ENCODE measurements around the gene LRRC10B.

Gene LRRC10B

DNA sequence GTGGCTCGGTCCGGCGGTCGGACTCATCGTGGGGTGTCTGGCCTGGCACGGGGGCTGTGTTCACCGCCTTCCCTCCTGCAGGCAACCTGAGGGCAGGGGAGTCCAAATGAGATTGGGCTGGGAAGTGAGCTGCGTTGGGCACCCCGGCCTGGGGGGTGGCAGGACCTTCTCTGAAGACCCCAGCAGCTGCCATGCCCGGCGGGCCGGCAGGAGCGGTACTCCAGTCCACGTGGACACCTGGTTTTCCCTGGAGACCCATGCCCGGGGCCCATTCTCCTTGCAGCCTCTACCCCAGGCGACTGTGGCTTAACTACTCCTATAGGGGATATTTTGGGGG, 24.5 kb downstream of the LRRC10B start:
- no peak for DNase-seq

DNA sequence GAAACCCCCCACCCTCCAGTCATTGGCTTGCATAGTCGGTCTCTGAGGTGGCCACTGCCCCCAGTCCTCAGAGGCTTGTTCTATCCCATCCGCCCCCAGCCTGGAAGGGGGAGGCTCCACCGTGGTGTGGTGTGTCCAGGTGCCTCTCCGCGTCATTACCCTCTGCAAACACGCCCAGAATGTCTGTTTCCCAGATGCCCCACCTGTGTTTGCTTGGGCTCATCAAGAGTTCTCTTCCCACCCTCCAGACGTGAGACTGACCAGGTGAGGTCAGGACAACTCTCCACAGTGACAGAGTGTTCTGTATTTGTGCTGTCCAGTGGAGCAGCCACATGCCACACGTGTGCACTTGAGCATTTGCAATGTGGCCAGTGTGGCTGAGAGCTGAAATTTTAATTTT, 24.9 kb downstream of the LRRC10B start:
- no peak for DNase-seq

DNA sequence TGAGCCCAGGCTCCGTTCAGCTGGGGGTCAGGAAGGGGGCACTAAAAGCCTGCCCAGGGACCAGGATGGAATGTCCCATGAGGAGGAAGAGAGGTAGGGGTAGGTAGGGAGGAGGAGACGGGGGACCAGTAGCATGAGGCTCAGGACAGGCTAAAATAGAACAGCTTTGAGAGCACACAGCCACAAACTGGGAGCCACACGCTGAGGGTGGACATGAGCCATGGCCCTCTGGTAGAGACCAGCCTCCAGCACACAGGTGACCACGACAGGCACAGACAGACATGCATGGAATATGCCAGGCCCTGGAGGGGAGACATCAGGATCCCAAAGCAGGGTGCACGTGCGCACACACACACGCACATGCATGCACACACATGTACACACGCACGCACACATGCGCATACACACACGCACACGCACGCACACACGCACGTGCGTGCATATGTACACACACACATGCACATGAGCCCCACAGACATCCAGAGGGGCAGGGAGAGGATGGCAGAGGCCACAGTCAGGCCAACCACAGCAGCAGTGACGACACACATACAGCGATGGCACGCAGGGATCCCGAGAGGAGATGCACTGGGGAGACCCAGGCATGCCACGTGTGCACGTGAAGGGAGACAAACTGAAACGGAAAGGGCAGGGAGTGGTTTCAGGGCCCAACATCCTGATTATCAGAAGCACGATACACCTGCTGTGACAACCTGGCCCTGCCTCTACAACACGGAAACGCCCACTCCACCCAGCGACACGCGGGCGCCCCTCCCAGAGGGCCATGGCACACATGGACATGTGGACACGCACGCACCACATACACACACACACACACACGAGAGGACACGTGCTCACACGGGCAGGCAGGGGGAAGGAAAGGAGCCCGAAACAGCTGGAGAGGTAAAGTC, 25.7 kb downstream of the LRRC10B start:
- DNase-seq, result no peak

DNA sequence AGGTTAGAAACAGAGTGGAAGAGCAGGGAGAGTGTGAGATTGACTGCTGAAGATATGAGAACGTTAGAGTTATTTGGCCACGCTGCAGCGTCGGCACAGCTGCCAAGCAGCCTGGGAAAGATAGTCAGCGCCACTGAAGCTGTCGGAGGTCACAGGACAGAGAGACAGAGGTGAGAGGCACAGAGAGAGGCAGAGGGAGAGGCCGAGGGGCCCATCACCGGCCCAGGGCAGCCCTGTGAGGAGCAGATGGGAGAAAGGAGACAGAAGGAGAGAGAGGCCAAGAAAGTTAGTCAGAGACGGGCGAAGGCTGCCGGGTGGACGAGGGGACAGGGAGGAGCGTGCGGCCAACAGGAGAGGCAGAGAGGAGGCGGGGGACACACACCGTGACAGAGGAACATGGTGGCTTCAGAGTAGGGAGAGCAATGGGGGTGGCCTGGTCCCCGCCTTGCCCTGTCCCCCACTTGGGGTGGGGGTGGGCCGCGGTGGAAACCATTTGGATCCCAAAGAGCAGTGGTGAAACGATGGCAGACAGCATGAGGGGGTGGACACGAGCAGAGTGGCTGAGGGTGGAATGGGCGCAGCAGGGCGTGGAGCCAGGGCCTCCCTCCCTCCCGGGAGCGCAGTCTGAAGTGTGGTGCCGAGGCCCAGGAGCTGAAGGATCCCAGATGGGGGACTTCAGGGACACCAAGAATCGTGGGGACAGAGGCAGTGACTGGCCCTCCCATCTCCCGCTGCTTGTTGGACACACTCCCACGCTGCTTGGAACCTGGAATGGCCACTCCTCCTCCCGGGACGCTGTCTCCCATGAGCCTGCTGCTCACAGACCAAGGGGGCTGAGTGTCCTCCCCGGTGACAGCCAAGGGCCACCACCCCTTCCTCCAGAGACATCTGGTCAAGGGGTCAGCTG, 26.6 kb downstream of the LRRC10B start:
- no peak for DNase-seq

DNA sequence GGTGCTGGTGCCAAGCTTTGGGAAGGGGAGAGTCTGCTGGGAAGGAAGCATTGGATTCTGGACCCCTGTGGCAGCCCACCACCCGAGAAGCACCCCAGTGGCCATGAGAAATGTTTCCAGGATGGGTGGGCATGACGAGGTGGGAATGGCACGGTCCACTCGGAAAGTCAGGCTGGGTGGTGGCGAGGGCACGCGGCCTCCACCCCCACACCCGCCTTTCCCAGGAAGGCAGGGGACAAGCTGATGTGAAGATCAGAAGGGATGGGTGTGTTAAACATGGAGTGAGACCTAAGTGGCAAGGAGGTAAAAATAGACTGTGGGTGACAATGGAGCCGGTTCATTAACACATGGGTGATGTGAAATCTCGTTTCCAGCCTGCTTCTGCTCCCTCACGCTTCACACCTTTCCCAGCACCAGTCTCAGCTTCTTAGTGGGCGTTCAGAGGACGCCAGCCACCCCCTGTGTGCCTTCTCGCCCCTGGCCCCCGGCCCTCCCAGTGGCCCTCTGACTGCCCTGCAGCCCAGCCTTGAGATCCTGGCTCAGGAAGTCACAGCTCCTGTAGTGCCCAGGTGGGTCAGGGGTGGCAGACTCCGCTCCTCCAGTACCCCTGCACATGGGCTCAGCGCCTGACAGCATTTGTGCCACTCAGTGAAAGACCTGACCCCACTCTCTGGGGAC, 27.6 kb downstream of the LRRC10B start:
- no peak for DNase-seq

DNA sequence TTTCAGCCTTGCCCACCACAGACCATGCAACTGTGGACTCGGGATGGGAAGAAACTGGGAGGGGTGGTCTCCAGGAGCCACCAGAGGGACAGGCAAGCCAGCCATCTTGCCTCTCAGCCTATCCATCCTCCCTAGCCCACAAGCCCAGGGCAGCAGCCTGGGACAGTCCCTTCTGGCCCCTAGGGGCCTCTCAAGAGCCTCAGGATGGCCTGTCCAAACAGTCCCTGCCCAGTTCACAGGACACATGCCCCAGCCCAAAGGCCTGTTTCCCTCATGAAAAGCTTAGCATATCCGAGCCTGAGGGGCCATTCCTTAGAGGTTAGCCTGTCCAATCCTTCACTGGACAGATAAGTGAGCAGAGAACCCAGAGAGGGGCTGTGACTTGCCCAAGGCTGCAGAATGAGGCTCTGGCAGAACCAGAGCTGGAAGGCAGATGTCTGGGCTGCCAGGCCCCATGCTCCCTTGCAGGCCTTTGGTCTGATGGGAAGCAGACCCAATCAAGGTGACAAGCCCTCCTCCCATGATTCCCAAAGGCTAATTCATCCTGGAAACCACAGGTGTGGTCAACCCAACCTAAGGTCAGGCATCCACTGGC, 28.2 kb downstream of the LRRC10B start:
- no peak for DNase-seq

DNA sequence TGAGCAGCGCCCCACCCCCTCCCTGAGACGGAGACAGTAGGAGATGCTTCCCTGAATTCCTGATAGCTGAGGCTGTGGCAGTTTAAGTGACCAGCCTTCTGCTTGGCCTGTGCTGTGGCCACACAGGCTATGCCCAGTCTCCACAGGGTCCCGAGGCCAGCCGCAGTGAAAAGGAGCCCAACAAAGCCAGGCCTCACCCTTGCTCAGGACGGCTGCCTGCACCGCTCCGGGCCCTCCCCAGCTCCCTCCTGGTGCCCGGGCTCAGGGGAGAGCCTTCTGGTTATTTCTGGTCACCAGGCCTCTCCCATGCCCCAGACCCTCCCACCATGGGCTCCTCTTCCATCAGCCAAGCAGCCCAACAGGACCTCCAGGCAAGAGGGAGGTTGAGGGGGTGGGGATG, 28.8 kb downstream of the LRRC10B start:
- no peak for DNase-seq

DNA sequence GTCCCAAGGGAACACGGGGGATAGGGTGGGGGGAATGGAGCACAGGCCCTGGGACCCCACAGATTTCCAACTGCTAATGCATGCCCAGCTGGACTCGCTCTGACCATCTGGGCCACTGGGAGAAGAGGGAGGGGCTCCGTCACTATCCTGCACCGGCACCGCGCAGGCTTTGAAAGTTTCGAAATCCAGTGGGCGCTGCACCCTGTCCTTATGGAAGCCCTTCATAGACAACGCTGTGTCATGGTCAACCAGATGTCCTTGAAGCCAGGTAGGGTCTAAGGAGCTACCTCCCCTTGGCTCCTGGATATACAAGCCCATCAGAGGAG, 30.1 kb downstream of the LRRC10B start:
- DNase-seq, result no peak

DNA sequence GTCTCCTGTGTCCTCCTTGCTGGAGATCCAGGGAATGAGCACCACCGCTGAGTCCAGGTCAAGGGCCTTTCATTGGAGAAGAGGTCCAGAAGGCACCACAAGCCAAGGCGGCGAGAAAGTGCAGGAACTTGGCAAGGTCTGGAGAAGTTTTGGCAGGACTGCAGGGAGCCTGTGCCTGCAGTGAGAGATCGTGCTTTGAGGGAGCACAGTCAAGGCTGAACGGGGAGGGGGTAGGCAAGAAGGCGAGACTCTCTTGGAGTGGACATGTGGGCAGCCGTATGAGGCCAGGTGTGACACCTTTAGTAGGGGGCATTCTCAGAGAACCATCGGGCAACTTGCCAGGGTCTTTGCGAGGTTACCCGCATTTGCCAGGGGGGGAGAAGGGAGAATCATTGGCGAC, 30.5 kb downstream of the LRRC10B start:
- no peak for DNase-seq

DNA sequence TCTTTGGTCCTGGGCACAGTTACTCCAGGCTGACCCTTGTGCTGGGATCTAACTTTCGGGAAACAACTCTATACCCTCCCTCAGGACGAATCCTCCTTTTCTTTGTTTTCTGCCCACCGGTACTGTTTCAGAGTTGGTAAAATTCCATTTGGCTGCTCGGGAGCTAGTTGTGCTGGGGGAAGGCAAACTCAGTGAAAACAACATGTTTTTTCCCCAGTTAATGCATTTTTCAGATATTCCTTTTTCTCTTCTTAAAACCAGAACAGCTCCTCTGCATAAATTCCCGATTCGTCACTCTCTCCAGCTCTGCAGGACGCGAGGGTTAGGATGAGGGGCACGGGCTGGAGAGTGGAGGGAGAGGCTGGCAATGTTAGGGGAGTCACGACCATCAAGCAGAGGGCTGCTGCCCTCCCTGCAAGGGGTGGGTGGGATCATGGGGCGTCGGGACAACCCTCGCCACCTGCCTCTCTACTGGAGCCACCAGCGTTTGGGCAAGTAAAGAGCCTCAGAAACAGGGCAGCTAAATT, 31.3 kb downstream of the LRRC10B start:
- DNase-seq, result no peak

DNA sequence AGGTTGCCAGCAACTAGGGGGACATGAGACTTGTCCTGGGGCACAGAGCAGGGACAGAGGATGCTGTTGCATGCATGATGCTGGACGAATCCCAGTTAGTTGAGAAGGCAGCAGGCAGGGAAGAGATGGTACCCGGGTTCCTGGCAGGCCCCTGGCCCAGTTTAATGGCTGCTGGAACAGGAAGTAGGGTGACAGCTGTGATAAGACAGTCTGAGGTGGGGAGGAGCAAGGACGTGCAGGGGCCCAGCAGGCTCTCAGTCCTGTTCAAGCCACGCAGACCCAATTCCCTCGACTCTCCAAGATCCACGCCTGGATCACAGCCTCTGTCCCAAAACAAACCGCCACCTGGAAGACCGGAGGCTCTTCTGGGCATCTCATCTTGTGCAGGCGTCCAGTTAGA, 32.0 kb downstream of the LRRC10B start:
- no peak for DNase-seq

DNA sequence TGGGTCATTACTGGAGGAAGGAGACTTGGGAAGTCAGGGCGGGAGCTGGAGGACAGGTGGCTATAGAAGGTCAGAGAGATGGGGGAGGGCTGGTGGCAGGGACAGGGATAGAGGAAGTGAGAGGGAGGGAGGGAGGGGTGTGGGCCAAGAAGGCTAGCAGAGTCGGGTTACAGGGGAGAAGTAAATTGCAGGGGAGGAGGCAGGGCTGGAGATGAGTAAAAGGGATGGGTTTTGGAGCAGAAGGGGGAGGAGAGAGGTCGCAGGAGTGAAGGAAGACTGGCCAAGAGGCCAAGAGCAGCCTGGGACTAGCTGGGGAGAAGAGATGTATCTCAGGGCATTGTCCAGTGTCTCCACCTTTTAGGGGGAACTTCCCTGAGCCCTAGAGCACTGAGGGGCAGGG, 33.0 kb downstream of the LRRC10B start:
- DNase-seq, result peak in 1 of 2 donors; percentile 10

DNA sequence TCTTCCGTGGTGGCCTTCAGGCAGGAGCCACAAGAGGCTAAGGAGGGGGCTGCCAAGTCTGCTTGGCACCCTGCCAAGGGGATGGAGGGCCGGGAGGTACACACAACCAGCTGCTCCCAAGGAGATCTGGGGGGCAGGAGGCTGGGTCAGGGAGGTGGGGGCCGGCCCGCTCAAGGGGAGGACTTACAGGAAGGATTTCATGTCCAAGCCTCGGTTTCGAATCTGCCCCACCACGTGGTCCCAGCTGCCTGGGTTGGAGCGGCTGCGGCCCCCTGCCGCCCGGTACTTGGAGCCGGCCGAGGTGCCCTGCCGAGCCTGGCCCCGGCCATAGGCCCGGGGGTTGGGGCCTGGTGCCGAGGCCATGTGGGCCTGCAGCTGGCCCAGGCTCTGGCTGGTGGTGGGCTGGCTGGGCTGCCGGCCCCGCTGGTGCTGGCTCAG, 33.5 kb downstream of the LRRC10B start:
- no peak for DNase-seq

DNA sequence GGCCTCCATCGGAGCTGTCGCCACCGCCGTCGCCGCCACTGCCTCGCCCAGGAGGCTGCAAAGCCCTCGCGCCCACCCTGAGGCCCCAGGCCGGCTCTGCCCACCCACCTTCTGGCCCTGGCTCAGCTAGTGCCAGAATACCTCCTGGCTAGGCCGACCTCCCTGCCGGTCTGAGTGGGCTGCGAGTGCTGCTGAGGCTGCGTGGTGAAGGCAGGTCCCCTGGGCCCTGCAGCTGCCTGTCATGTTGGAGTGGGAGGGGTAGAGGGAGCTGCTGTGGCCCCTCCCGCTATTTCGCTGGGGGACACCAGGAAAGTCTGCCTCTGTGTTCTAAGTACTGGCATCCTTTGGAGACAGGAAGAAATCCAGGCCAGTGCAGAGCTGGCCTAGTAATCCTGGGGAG, 34.2 kb downstream of the LRRC10B start:
- no peak for DNase-seq

DNA sequence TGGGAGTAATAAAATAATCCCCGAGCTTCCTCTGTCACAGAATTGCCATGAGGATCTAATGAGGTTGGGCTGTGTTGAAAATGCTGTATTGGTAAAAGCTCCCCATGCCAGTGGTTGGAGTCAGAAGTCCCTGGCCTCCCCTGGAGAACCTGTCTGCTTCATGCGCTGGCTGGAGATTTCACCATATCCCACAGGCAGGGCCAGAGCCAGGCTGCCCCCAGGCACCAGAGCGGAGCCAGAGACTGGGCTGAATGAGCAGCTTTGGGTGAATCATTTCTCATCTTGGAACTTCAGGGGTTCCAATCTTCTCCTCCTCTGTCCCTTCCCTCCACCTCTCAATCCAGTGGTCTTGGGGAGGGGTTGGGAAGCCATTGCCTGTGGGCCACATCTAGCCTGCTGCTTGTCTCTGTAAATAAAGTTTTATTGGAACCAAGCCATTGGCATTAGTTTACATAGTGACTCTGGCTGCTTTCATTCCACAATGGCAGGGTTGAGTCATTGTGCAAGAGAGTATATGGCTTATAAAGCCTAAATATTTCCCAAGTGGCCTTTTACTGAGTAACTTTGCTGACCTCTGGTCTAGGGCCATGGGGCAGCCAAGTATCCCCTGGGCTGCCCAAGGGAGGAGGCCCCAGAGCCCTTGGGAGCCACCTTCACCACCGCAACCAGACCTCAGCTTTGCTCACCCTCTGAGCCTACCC, 35.2 kb downstream of the LRRC10B start:
- no peak for DNase-seq

DNA sequence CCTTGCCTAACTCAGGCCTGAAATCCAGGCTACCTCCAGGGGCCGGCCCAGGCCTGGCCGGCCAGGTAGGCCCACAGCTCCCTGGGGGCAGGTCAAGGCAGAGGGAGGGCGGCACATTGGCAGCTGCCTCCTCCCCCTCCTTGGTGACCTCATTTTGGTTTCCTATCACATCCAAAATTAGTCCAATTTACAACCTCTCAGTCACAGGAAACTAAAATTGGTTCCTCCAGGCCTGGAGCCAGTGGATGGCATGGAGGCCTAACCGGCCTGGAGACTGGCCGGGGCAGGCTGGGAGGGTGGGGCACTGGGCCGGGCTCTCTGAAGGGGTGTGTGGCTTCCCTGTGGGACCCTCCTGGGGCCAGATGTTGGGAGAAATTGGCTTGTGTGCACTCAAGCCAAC, 35.9 kb downstream of the LRRC10B start:
- DNase-seq, result no peak

DNA sequence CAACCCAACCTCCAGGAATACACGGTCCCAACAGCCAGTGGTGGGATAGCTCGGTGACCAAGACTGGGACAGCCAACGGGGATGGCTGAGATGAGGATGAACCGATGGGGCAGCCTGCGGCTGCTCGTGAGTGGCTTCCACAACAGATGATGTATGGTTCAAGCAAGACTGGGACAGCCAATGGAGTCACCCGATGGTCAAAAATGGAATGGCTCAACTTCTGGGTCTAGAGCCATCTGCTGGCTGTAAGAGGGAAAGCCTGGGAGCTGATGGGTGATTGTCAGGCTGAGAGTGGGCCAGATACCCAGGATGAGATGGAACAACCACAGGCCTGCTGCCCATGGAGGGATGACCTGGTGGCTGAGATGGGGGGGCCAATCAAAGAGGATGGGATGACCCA, 36.8 kb downstream of the LRRC10B start:
- DNase-seq, result peak; percentile 28

DNA sequence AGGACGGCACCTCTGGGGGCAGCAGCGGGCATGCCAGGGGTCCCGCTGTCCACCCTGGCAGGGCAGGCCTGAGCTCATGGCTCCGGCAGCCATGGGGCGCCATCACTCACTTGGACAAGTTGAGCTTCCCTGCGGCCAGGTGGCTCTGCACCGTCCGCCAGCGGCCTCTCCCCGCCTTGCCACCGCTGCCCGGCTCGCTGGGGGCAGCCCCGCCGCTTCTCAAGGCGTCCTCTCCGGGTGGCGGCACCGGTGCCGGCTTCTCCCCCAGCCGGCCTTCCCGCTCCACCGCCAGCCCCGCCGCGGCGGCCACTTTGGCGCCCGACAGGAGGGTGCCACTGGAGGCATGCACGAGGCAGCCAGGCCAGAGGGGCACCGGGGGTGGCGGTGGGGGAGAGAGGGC, 37.4 kb downstream of the LRRC10B start:
- DNase-seq, result no peak

DNA sequence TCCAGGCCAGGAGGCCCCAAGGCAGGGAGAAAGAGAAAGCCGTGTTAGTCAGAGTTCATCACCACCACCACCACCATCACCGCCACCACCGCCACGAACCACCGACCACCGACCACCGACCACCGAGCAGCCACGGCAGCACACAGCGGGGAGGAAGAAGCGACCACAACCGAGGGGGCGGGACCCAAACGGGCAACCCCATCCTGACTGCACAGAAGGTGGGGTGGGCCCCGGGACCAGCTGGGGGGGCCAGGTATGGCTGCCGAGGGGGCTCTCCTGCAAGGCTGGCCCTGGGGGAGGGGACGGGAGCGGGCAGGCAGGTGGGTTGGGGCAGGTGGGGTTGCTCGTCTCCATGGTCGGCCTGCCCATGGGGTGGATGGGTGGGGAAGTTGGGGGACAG, 38.1 kb downstream of the LRRC10B start:
- DNase-seq, result no peak

DNA sequence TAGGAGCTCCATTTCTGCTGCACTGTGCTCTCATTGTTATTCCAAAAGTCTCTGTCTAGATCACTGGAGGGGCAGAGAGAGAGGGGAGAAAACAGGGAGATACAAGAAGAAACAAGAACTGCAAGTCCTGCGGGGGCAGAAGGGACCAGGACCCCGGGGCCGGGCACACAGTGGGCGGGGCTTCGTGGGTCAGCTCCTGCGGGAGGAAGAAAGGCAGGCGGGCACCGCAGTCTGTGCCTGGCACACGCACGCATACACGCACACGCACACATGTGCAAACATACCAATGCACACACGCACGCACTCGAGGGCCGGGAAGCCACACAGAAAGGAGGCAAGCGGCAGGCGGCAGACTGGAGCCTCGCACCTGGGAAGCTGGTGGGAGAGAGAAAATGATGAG, 38.7 kb downstream of the LRRC10B start:
- no peak for DNase-seq

DNA sequence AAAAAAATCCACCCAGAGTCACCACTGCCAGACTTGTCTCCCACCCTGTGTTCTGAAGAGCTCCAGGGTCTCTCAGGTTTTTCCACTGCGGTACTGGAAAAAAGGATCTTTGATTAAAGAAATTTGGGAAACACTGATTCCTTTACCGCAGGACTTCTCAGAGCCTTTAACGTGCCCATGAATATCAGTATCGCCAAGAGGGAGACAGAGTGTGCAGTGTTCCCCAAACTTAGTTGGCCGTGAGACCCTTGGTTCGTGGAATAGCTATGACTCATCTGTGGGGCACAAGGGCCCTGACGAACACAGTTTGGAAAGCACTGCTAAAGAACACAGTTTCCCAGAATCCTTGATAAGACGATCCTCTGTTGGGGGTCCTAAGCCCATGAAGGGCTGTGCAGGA, 40.6 kb downstream of the LRRC10B start:
- DNase-seq, result no peak

Data from inflammatory macrophage treated with lipopolysaccharide for 1 hour (primary cell).